Measurements from ENCODE around the gene OSBPL7. TPM values are rescaled to one million over a fixed set of nuclear protein-coding genes. Genes with fewer than 3 reads are reported as not detected.

Gene OSBPL7
- total and polyA plus RNA-seq, 4 experiments from 2014 or later = 1.6 to 50.4 (median 27.2) TPM

DNA sequence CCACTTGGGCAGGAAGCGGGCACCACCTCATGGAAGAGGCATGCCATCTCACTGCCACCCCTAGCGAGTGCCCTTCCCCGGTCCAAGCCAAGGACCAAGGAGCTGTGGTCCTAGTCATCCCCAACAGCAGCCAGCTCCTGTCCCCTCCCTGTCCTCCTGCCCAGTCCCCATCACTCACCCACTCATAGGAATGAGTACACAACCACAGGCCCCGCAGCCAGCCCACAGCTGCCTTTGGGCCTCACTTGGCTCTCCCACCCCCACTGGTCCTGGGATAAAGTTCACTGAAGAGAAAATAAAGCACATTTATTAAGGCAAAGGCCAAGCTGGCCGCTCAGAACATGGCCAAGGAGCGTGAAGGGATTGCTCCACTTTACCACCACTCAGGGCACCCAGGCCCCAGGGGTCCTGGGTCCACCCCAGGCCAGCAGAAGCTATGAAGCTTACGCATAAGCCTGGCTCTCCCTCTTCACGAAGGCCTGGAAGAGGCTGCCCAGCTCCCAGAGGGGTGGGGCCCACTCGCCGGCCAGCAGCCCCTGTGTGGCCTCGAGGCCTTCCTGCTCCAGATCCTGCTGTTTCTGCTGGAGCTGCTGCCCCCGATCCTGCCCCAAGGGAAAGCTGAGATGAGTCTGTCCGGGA lies 15.9 kb upstream of the OSBPL7 start:
- H3K27ac Mint-ChIP-seq = no peak overlapping the region
- no peak overlapping the region for H3K27ac ChIP-seq (ENCODE audit: low read depth, low read length)
- no peak overlapping the region for H3K4me3 Mint-ChIP-seq
- H3K27me3 ChIP-seq (ENCODE audit: insufficient read depth, low read length) = no peaks in the 10 kb centered on the region
- peaks cover 0 to 3% of the 10 kb centered on the region in 2 donors for H3K36me3 Mint-ChIP-seq
- ChIA-PET POLR2A (ENCODE audit: partially characterized antibody) (interaction anchor here (0.7 to 18.7 kb wide), 2 partner anchors 48 to 55 kb away, joined by 3 to 271 read pairs; partner anchors contain the start of gene SP2), CTCF (ENCODE audit: partially characterized antibody) (interaction anchor here (1.2 to 20.5 kb wide), 2 partner anchors 16 to 50 kb away, joined by 3 to 562 read pairs; partner anchors contain the start of genes OSBPL7 and SP2)
- H3K9me3 Mint-ChIP-seq = peaks cover 0 to 2% (median 0%) of the 10 kb centered on the region in 8 donors
- H3K4me3 ChIP-seq (ENCODE audit: low read length in 2 of 2) = no peak overlapping the region
- DNase-seq = no peak
- H3K9me3 ChIP-seq (ENCODE audit: control insufficient read depth in 1 of 2, low read length in 2 of 2) = no peaks in the 10 kb centered on the region
- intact Hi-C loops (cut with micrococcal nuclease) = no loop called here
- H3K4me1 ChIP-seq (ENCODE audit: insufficient read depth, low read length) = peaks cover 42% of the 10 kb centered on the region
- no peaks in the 10 kb centered on the region for H3K27me3 Mint-ChIP-seq
- peaks cover 25 to 59% (median 44%) of the 10 kb centered on the region in 4 donors for H3K4me1 Mint-ChIP-seq
- peaks cover 5% of the 10 kb centered on the region for H3K36me3 ChIP-seq (ENCODE audit: insufficient read depth, low read length)

GRCh38 chr17:47836601-47837000 lies 15.0 kb upstream of the OSBPL7 start:
- no peak overlapping the region for H3K27ac Mint-ChIP-seq
- peaks cover 0 to 2% (median 0%) of the 10 kb centered on the region in 8 donors for H3K9me3 Mint-ChIP-seq
- H3K27me3 ChIP-seq (ENCODE audit: insufficient read depth, low read length) = no peaks in the 10 kb centered on the region
- no peak overlapping the region for H3K4me3 Mint-ChIP-seq
- no peaks in the 10 kb centered on the region for H3K27me3 Mint-ChIP-seq
- H3K36me3 ChIP-seq (ENCODE audit: insufficient read depth, low read length) = peaks cover 5% of the 10 kb centered on the region
- peaks cover 0 to 3% of the 10 kb centered on the region in 2 donors for H3K36me3 Mint-ChIP-seq
- POLR2A ChIA-PET (ENCODE audit: partially characterized antibody) = interaction anchor here (18.7 kb wide), 1 partner anchor 56 kb away, joined by 271 read pairs; the partner anchor contains the start of gene SP2
- H3K9me3 ChIP-seq (ENCODE audit: control insufficient read depth in 1 of 2, low read length in 2 of 2) = no peaks in the 10 kb centered on the region
- H3K4me1 ChIP-seq (ENCODE audit: insufficient read depth, low read length) = peaks cover 44% of the 10 kb centered on the region
- no peak overlapping the region for H3K4me3 ChIP-seq (ENCODE audit: low read length in 2 of 2)
- CTCF ChIA-PET (ENCODE audit: partially characterized antibody) = interaction anchor here (1.2 to 20.5 kb wide), 2 partner anchors 15 to 51 kb away, joined by 3 to 562 read pairs; partner anchors contain the start of genes OSBPL7 and SP2
- DNase-seq = no peak
- no peak overlapping the region for H3K27ac ChIP-seq (ENCODE audit: low read depth, low read length)
- H3K4me1 Mint-ChIP-seq = peaks cover 27 to 58% (median 43%) of the 10 kb centered on the region in 4 donors
- intact Hi-C loops (cut with micrococcal nuclease) = no loop called here

- H3K27me3 ChIP-seq (ENCODE audit: insufficient read depth, low read length) = no peaks in the 10 kb centered on the region
- no peak overlapping the region for H3K27ac ChIP-seq (ENCODE audit: low read depth, low read length)
- ChIA-PET POLR2A (ENCODE audit: partially characterized antibody) (interaction anchor here (1.1 to 18.7 kb wide), 4 partner anchors 13 to 65 kb away, joined by 3 to 271 read pairs (median 7); partner anchors contain the start of genes OSBPL7, SP2 and SP6), CTCF (ENCODE audit: partially characterized antibody) (interaction anchor here (1.5 to 20.5 kb wide), 2 partner anchors 53 to 136 kb away, joined by 3 to 562 read pairs; partner anchors contain the start of genes CDK5RAP3 and SP2)
- peaks cover 0 to 14% of the 10 kb centered on the region in 2 donors for H3K36me3 Mint-ChIP-seq
- H3K9me3 Mint-ChIP-seq = peaks cover 0 to 2% (median 0%) of the 10 kb centered on the region in 8 donors
- H3K4me3 Mint-ChIP-seq = peak overlapping the region in 6 of 8 donors; percentile 30 to 69 (median 53)
- H3K27me3 Mint-ChIP-seq = no peaks in the 10 kb centered on the region
- no peak for DNase-seq
- H3K36me3 ChIP-seq (ENCODE audit: insufficient read depth, low read length) = peaks cover 5% of the 10 kb centered on the region
- intact Hi-C loops (cut with micrococcal nuclease) = no loop called here
- no peaks in the 10 kb centered on the region for H3K9me3 ChIP-seq (ENCODE audit: control insufficient read depth in 1 of 2, low read length in 2 of 2)
- no peak overlapping the region for H3K4me3 ChIP-seq (ENCODE audit: low read length in 2 of 2)
- H3K4me1 ChIP-seq (ENCODE audit: insufficient read depth, low read length) = peaks cover 43% of the 10 kb centered on the region
- H3K27ac Mint-ChIP-seq = peak overlapping the region; percentile 8 to 90 (median 56)
- peaks cover 36 to 59% (median 41%) of the 10 kb centered on the region in 4 donors for H3K4me1 Mint-ChIP-seq
Measured at GRCh38 chr17:47834756-47835155, 13.2 kb upstream of the OSBPL7 start.

GRCh38 chr17:47831934-47832327 lies 10.3 kb upstream of the OSBPL7 start:
- peak overlapping the region; percentile 86 to 98 (median 95) for H3K4me3 Mint-ChIP-seq
- H3K36me3 ChIP-seq (ENCODE audit: insufficient read depth, low read length) = peaks cover 12% of the 10 kb centered on the region
- H3K4me1 Mint-ChIP-seq = peaks cover 37 to 73% (median 49%) of the 10 kb centered on the region in 4 donors
- peak overlapping the region; percentile 87 to 100 for H3K4me3 ChIP-seq (ENCODE audit: low read length in 2 of 2)
- peak overlapping the region; percentile 82 for H3K27ac ChIP-seq (ENCODE audit: low read depth, low read length)
- peaks cover 4 to 28% of the 10 kb centered on the region in 2 donors for H3K36me3 Mint-ChIP-seq
- peak overlapping the region; percentile 86 to 100 (median 98) for H3K27ac Mint-ChIP-seq
- no peak for DNase-seq
- ChIA-PET CTCF (ENCODE audit: partially characterized antibody) (interaction anchor here (1.0 to 3.9 kb wide), 5 partner anchors 9 to 761 kb away, joined by 3 to 31 read pairs (median 6); partner anchors contain the start of genes HOXB5, OSBPL7 and SCRN2), POLR2A (ENCODE audit: partially characterized antibody) (interaction anchor here (0.7 to 4.0 kb wide), 12 partner anchors 9 to 1061 kb away, joined by 3 to 69 read pairs (median 4); partner anchors contain the start of genes ATP5MC1, KPNB1, OSBPL7 and SCRN2)
- intact Hi-C loops (cut with micrococcal nuclease) = loop anchor here (1.0 kb wide), 3 partner anchors 8 to 63 kb away; partner anchors contain the start of gene OSBPL7
- no peaks in the 10 kb centered on the region for H3K27me3 Mint-ChIP-seq
- peaks cover 0 to 2% (median 0%) of the 10 kb centered on the region in 8 donors for H3K9me3 Mint-ChIP-seq
- no peaks in the 10 kb centered on the region for H3K9me3 ChIP-seq (ENCODE audit: control insufficient read depth in 1 of 2, low read length in 2 of 2)
- peaks cover 56% of the 10 kb centered on the region for H3K4me1 ChIP-seq (ENCODE audit: insufficient read depth, low read length)
- no peaks in the 10 kb centered on the region for H3K27me3 ChIP-seq (ENCODE audit: insufficient read depth, low read length)

- Histone ChIP-seq H3K4me1 (ENCODE audit: insufficient read depth, low read length) (peaks cover 56% of the 10 kb centered on the region), H3K27ac (ENCODE audit: low read depth, low read length) (peak within 1 kb of the TSS; percentile 82), H3K27me3 (ENCODE audit: insufficient read depth, low read length) (no peaks in the 10 kb centered on the region), H3K9me3 (ENCODE audit: control insufficient read depth in 1 of 2, low read length in 2 of 2) (no peaks in the 10 kb centered on the region), H3K36me3 (ENCODE audit: insufficient read depth, low read length) (peaks cover 19% of the 10 kb centered on the region), H3K4me3 (ENCODE audit: low read length in 2 of 2) (peak within 1 kb of the TSS; percentile 87 to 100)
- intact Hi-C loops (cut with micrococcal nuclease) = loop anchor here (1.0 kb wide), 3 partner anchors 9 to 64 kb away; partner anchors contain the start of gene OSBPL7
- H3K4me1 Mint-ChIP-seq = peaks cover 37 to 73% (median 49%) of the 10 kb centered on the region in 4 donors
- POLR2A ChIA-PET (ENCODE audit: partially characterized antibody) = interaction anchor here (0.7 to 4.0 kb wide), 13 partner anchors 9 to 1062 kb away, joined by 3 to 69 read pairs (median 4); partner anchors contain the start of genes ATP5MC1, KPNB1, OSBPL7 and SCRN2
- DNase-seq = peak; percentile 90 to 91 (median 91)
- H3K9me3 Mint-ChIP-seq = peaks cover 0 to 2% (median 0%) of the 10 kb centered on the region in 8 donors
- no peaks in the 10 kb centered on the region for H3K27me3 Mint-ChIP-seq
- CTCF ChIA-PET (ENCODE audit: partially characterized antibody) = interaction anchor here (1.0 to 3.9 kb wide), 7 partner anchors 9 to 762 kb away, joined by 3 to 31 read pairs (median 6); partner anchors contain the start of genes HOXB5, OSBPL7 and SCRN2
- peaks cover 11 to 34% of the 10 kb centered on the region in 2 donors for H3K36me3 Mint-ChIP-seq
- H3K4me3 Mint-ChIP-seq = peak within 1 kb of the TSS; percentile 86 to 98 (median 95)
- peak within 1 kb of the TSS; percentile 86 to 100 (median 98) for H3K27ac Mint-ChIP-seq
Measured at GRCh38 chr17:47831003-47831933, 9.7 kb upstream of the OSBPL7 start, which contains the start of the genes LRRC46 and MRPL10. LRRC46 (plus strand) TSS chr17:47831670; CDS start chr17:47831990, 320 bp downstream. MRPL10 (minus strand) TSS chr17:47831541; CDS start chr17:47831511, 30 bp downstream.

DNA sequence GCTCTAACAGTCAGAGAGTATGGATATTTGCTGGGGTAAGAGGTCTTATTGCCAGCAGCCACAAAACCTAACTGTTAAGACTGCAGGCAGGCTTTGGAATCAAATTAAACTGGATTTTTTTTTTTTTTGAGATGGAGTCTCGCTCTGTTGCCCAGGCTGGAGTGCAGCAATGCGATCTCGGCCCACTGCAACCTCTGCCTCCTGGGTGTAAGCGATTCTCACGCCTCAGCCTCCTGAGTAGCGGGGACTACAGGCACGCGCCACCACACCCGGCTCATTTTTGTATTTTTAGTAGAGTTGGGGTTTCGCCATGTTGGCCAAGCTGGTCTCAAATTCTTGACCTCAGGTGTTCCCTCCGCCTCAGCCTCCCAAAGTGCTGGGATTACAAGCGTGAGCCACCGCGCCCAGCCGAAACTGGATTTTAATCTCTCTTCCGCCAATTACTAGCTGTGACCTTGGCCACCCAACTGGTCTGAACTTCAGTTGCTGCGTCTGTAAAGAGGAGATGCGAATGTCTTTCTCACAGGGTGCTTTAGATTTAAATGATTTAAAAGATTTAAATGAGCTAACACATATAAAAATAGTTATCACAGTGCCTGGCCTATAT lies 8.9 kb upstream of the OSBPL7 start:
- Mint-ChIP-seq H3K27ac (peak overlapping the region; percentile 86 to 100 (median 98)), H3K4me1 (peaks cover 33 to 67% (median 45%) of the 10 kb centered on the region in 4 donors), H3K9me3 (peaks cover 0 to 2% (median 0%) of the 10 kb centered on the region in 8 donors), H3K4me3 (peak overlapping the region; percentile 86 to 98 (median 95)), H3K36me3 (peaks cover 16 to 39% of the 10 kb centered on the region in 2 donors), H3K27me3 (no peaks in the 10 kb centered on the region)
- Histone ChIP-seq H3K4me1 (ENCODE audit: insufficient read depth, low read length) (peaks cover 56% of the 10 kb centered on the region), H3K27ac (ENCODE audit: low read depth, low read length) (peak overlapping the region; percentile 82), H3K4me3 (ENCODE audit: low read length in 2 of 2) (peak overlapping the region; percentile 87 to 100), H3K27me3 (ENCODE audit: insufficient read depth, low read length) (no peaks in the 10 kb centered on the region), H3K9me3 (ENCODE audit: control insufficient read depth in 1 of 2, low read length in 2 of 2) (no peaks in the 10 kb centered on the region), H3K36me3 (ENCODE audit: insufficient read depth, low read length) (peaks cover 22% of the 10 kb centered on the region)
- CTCF ChIA-PET (ENCODE audit: partially characterized antibody) = interaction anchor here (1.2 to 3.9 kb wide), 5 partner anchors 9 to 763 kb away, joined by 3 to 31 read pairs (median 7); partner anchors contain the start of genes HOXB5, OSBPL7 and SCRN2
- no peak for DNase-seq
- POLR2A ChIA-PET (ENCODE audit: partially characterized antibody) = interaction anchor here (1.0 to 4.0 kb wide), 9 partner anchors 9 to 1062 kb away, joined by 3 to 69 read pairs (median 10); partner anchors contain the start of genes ATP5MC1, KPNB1, OSBPL7 and SCRN2
- intact Hi-C loops (cut with micrococcal nuclease) = loop anchor here (1.0 kb wide), 3 partner anchors 9 to 65 kb away; partner anchors contain the start of gene OSBPL7
